ENCODE data around the gene EML6. TPM values are rescaled to one million over a fixed set of nuclear protein-coding genes. Genes with fewer than 3 reads are reported as not detected.

EML6 gene
- total and polyA plus RNA-seq, 2 of the 8 experiments (the other 6 are each of a cell fraction or from before 2014, with no cell fraction given), result 1.2 to 1.6 TPM

- H2BK12ac ChIP-seq (ENCODE audit: low read depth, low read length), result no peak overlapping the region
- H3K9ac ChIP-seq (replicated peaks in 1 of 4; ENCODE audit: extremely low read depth in 1 of 4, low read depth in 3 of 4, low read length in 3 of 4), result no peak overlapping the region
- no peak overlapping the region for H2BK20ac ChIP-seq (ENCODE audit: low read length)
- DNase-seq (ENCODE audit: low read depth in 1 of 2, low spot score in 2 of 2), result no peak
- no peak for FAIRE-seq
- ChIA-PET POLR2A (ENCODE audit: partially characterized antibody) (no interaction called here), CTCF (ENCODE audit: partially characterized antibody) (interaction anchor here (0.7 to 1.3 kb wide), 3 partner anchors 23 to 649 kb away, joined by 3 to 4 read pairs (median 3); no protein-coding TSS in a partner anchor)
- H2BK5ac ChIP-seq (ENCODE audit: low read depth, low read length), result no peak overlapping the region
- no peak overlapping the region for H3K18ac ChIP-seq (ENCODE audit: extremely low read depth, low read length)
- H3K4me1 ChIP-seq (replicated peaks in 1 of 4; ENCODE audit: control insufficient read depth in 3 of 4, insufficient read depth in 4 of 4, low read length in 3 of 4), result peaks cover 3 to 5% (median 4%) of the 10 kb centered on the region in 4 experiments; a peak in 5 of 7 replicates
- H2AFZ ChIP-seq (ENCODE audit: low read length), result 0 out of 2 replicates have a peak overlapping the region, but pooled peaks have one; percentile 12
- no peaks in the 10 kb centered on the region for H3K36me3 ChIP-seq (ENCODE audit: control insufficient read depth in 2 of 4, insufficient read depth in 4 of 4, low read length in 3 of 4)
- H2AK5ac ChIP-seq (ENCODE audit: low read depth, low read length), result no peak overlapping the region
- H2BK120ac ChIP-seq (replicated peaks; ENCODE audit: low read depth, low read length), result no peak overlapping the region
- no peak overlapping the region for H3K56ac ChIP-seq (replicated peaks; ENCODE audit: insufficient read length, low read depth, low read length)
- TF ChIP-seq HDAC6 (IDR thresholded peaks at IDR 0.05; ENCODE audit: low read depth, low read length), result no peak
- no peak for TF ChIP-seq TAF7 (optimal IDR thresholded peaks at IDR 0.05; ENCODE audit: borderline replicate concordance, low read depth, low read length)
- TF ChIP-seq RAD21 (IDR thresholded peaks at IDR 0.05 in 1 of 2, conservative IDR thresholded peaks at IDR 0.05 in 1 of 2; ENCODE audit: low read depth in 2 of 2, low read length in 2 of 2), result peak; percentile 30 to 42; a peak in 3 of 4 replicates
- no peak for TF ChIP-seq ZNF274 (IDR thresholded peaks at IDR 0.05; ENCODE audit: borderline replicate concordance, extremely low read depth, low read length)
- peak in 1 of 3 experiments; percentile 12; a peak in 1 of 4 replicates for TF ChIP-seq CTCF (IDR thresholded peaks at IDR 0.05; ENCODE audit: control extremely low read depth in 1 of 3, insufficient read depth in 1 of 3, low read depth in 1 of 3, low read length in 3 of 3)
- H3K79me2 ChIP-seq (ENCODE audit: control insufficient read depth in 1 of 2, insufficient read depth in 2 of 2, low read length in 2 of 2), result no peaks in the 10 kb centered on the region
- no peak overlapping the region for H2BK15ac ChIP-seq (ENCODE audit: low read length)
- H3K27me3 ChIP-seq (replicated peaks in 1 of 4; ENCODE audit: control insufficient read depth in 3 of 4, extremely low read depth in 1 of 4, insufficient read depth in 3 of 4, low read length in 3 of 4), result no peaks in the 10 kb centered on the region
- H3K4me3 ChIP-seq (ENCODE audit: extremely low read depth in 1 of 4, insufficient read depth in 2 of 4, low read depth in 3 of 4, low read length in 4 of 4), result no peak overlapping the region
- H3K14ac ChIP-seq (ENCODE audit: insufficient read length), result no peak overlapping the region
- H4K20me1 ChIP-seq (replicated peaks in 1 of 2; ENCODE audit: control insufficient read depth in 1 of 2, insufficient read depth in 2 of 2, low read length in 2 of 2), result no peaks in the 10 kb centered on the region
- no peak overlapping the region for H3K4me2 ChIP-seq (ENCODE audit: insufficient read depth in 1 of 2, low read depth in 2 of 2, low read length in 2 of 2)
- H4K8ac ChIP-seq (ENCODE audit: extremely low read depth, insufficient read depth, low read length), result no peak overlapping the region
- H3K23ac ChIP-seq (ENCODE audit: insufficient read length), result no peak overlapping the region
- no peaks in the 10 kb centered on the region for H3K23me2 ChIP-seq (ENCODE audit: low read depth, low read length)
- H4K5ac ChIP-seq (ENCODE audit: insufficient read length, low read depth, low read length), result no peak overlapping the region
- no peaks in the 10 kb centered on the region for H3K79me1 ChIP-seq (ENCODE audit: low read depth, low read length)
- no peak overlapping the region for H3K27ac ChIP-seq (ENCODE audit: low read depth, low read length)
- no peak overlapping the region for H4K91ac ChIP-seq (replicated peaks; ENCODE audit: insufficient read length, low read length)
- H3K4ac ChIP-seq (replicated peaks; ENCODE audit: insufficient read length, low read depth, low read length), result no peak overlapping the region
- 85% methylated on average over 9 of the region's 9 CpGs; no CpG with 5 or more reads in 1 of the 2 experiments for WGBS, 2 experiments (ENCODE audit: extremely low coverage in 1 of 2, insufficient coverage in 1 of 2, insufficient read length in 1 of 2, insufficient replicate concordance in 2 of 2, low coverage in 1 of 2, low lambda C conversion rate in 2 of 2, missing lambda C conversion rate in 1 of 2)
- no peaks in the 10 kb centered on the region for H3K9me3 ChIP-seq (ENCODE audit: insufficient read depth in 2 of 2, low read depth in 1 of 2, low read length in 1 of 2)
These were observed 32.3 kb downstream of the EML6 start for GRCh38 chr2:54755641-54756326.
